ENCODE measurements around the gene COPS4. TPM values are rescaled to one million over a fixed set of nuclear protein-coding genes. Genes with fewer than 3 reads are reported as not detected.
"Not testable (repeated sequence)": the region's sequence is repeated elsewhere in the genome, so short reads cannot be mapped to it uniquely, and the experiment has no call there.

COPS4 gene
- total RNA-seq, 1 donor from 2014 or later, result 36.5 TPM

GRCh38 chr4:83043157-83043556 is 8.2 kb downstream of the COPS4 start:
- H3K4me3 Mint-ChIP-seq; H3K27me3 Mint-ChIP-seq; DNase-seq; H3K9me3 Mint-ChIP-seq; H3K27ac Mint-ChIP-seq; intact Hi-C loops (cut with micrococcal nuclease); H3K4me1 Mint-ChIP-seq: not testable (repeated sequence)
- H3K36me3 Mint-ChIP-seq (ENCODE audit: low read depth), result peaks cover 13% of the 10 kb centered on the region

DNA sequence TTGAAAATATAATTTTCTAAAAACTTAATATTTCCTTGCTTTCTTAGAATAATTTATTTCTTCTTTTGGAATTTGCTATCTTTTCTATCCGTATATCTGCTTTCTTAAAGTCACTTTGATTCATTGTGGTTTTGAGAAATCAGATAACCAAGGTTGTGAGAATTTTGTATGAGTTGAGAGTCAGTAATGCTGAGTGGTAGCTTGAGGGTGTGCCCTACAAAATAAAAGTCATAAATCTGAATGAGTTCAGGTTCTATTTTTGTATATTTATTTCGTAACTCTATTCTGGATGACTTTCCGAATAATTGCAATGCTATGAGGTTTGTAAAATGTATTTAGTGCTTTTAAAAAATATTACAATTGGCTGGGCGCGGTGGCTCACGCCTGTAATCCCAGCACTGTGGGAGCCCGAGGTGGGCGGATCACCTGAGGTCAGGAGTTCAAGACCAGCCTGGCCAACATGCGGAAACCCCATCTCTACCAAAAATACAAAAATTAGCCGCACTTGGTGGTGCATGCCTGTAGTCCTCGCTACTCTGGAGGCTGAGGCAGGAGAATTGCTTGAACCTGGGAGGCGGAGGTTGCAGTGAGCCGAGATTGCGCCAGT is 8.9 kb downstream of the COPS4 start:
- H3K4me1 Mint-ChIP-seq, result peaks cover 8% of the 10 kb centered on the region
- intact Hi-C loops (cut with micrococcal nuclease), result no loop called here
- no peaks in the 10 kb centered on the region for H3K27me3 Mint-ChIP-seq
- H3K4me3 Mint-ChIP-seq, result no peak overlapping the region
- H3K27ac Mint-ChIP-seq, result no peak overlapping the region
- no peak for DNase-seq
- peaks cover 11% of the 10 kb centered on the region for H3K36me3 Mint-ChIP-seq (ENCODE audit: low read depth)
- H3K9me3 Mint-ChIP-seq, result no peaks in the 10 kb centered on the region

DNA sequence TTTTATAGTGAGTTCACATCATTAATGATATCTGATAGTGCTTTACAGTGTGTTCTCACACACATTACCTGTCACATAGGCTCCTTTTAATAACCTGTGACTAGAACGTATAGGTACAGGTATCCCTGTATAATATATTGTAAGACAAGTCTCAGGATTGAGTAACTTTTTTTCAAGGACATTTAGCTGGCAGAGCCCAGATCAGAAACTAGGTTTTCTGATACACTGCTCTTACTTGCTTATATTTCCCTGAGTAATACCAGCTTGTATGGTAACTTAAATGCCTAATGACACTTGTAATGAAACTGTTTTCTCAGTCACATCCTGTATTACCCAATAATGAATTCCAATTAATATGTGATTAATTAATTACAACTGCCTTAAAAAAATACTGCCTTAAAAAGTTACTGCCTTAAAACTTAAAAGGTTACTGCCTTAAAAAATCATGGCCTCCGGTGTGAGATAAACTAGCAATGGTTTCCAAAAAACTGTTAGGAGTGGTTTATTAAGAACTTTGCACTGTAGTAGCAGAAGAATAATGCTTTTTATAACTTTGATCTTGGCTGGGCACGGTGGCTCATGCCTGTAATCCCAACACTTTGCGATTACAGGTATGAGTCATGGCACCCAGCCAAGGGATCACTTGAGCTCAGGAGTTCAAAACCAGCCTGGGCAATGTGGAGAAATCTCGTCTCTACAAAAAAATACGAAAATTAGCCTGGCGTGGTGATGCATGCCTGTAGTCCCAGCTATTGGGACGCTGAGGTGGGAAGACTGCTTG is 11.9 kb downstream of the COPS4 start:
- DNase-seq, result no peak
- intact Hi-C loops (cut with micrococcal nuclease), result no loop called here
- H3K27me3 Mint-ChIP-seq, result no peaks in the 10 kb centered on the region
- H3K9me3 Mint-ChIP-seq, result no peaks in the 10 kb centered on the region
- no peak overlapping the region for H3K27ac Mint-ChIP-seq
- no peak overlapping the region for H3K4me3 Mint-ChIP-seq
- no peaks in the 10 kb centered on the region for H3K4me1 Mint-ChIP-seq
- H3K36me3 Mint-ChIP-seq (ENCODE audit: low read depth), result peaks cover 18% of the 10 kb centered on the region

DNA sequence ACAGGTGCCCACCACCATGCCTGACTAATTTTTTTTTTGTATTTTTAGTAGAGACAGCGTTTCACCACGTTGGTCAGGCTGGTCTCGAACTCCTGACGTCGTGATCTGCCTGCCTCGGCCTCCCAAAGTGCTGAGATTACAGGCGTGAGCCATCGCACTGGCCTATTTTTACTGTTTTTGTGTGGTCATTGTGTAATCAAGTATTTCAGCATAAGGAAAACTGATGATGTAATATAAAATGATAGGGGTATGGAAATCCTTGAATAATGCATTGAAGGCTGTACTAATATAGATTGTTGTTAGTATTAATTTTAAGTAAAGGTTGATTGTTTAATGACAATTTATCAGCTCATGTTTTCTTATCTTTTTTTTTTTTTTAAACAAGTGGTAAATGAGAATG is 13.8 kb downstream of the COPS4 start:
- H3K27me3 Mint-ChIP-seq; H3K9me3 Mint-ChIP-seq; H3K4me1 Mint-ChIP-seq; intact Hi-C loops (cut with micrococcal nuclease); H3K27ac Mint-ChIP-seq; DNase-seq; H3K4me3 Mint-ChIP-seq: not testable (repeated sequence)
- peaks cover 27% of the 10 kb centered on the region for H3K36me3 Mint-ChIP-seq (ENCODE audit: low read depth)

GRCh38 chr4:83054928-83055327 is 19.9 kb downstream of the COPS4 start:
- no peaks in the 10 kb centered on the region for H3K27me3 Mint-ChIP-seq

GRCh38 chr4:83062739-83063138 is 27.8 kb downstream of the COPS4 start:
- no peaks in the 10 kb centered on the region for H3K9me3 Mint-ChIP-seq
- H3K27ac Mint-ChIP-seq, result no peak overlapping the region
- intact Hi-C loops (cut with micrococcal nuclease), result no loop called here
- no peak for DNase-seq
- H3K36me3 Mint-ChIP-seq (ENCODE audit: low read depth), result peaks cover 35% of the 10 kb centered on the region
- no peak overlapping the region for H3K4me3 Mint-ChIP-seq
- no peaks in the 10 kb centered on the region for H3K27me3 Mint-ChIP-seq
- peaks cover 3% of the 10 kb centered on the region for H3K4me1 Mint-ChIP-seq

More at GRCh38 chr4:83054928-83055327, 19.9 kb downstream of the COPS4 start:
- DNase-seq, result peak; percentile 71
- H3K4me1 Mint-ChIP-seq, result no peaks in the 10 kb centered on the region
- no peak overlapping the region for H3K4me3 Mint-ChIP-seq
- H3K9me3 Mint-ChIP-seq, result no peaks in the 10 kb centered on the region
- H3K36me3 Mint-ChIP-seq (ENCODE audit: low read depth), result peaks cover 32% of the 10 kb centered on the region
- no peak overlapping the region for H3K27ac Mint-ChIP-seq
- intact Hi-C loops (cut with micrococcal nuclease), result loop anchor here (1.0 kb wide), 1 partner anchor 205 kb away; no protein-coding TSS in a partner anchor

GRCh38 chr4:83065266-83065665 is 30.3 kb downstream of the COPS4 start:
- peaks cover 47% of the 10 kb centered on the region for H3K36me3 Mint-ChIP-seq (ENCODE audit: low read depth)
- H3K27ac Mint-ChIP-seq, result no peak overlapping the region
- no peak for DNase-seq
- no peaks in the 10 kb centered on the region for H3K9me3 Mint-ChIP-seq
- H3K27me3 Mint-ChIP-seq, result no peaks in the 10 kb centered on the region
- intact Hi-C loops (cut with micrococcal nuclease), result no loop called here
- H3K4me1 Mint-ChIP-seq, result peaks cover 3% of the 10 kb centered on the region
- no peak overlapping the region for H3K4me3 Mint-ChIP-seq

DNA sequence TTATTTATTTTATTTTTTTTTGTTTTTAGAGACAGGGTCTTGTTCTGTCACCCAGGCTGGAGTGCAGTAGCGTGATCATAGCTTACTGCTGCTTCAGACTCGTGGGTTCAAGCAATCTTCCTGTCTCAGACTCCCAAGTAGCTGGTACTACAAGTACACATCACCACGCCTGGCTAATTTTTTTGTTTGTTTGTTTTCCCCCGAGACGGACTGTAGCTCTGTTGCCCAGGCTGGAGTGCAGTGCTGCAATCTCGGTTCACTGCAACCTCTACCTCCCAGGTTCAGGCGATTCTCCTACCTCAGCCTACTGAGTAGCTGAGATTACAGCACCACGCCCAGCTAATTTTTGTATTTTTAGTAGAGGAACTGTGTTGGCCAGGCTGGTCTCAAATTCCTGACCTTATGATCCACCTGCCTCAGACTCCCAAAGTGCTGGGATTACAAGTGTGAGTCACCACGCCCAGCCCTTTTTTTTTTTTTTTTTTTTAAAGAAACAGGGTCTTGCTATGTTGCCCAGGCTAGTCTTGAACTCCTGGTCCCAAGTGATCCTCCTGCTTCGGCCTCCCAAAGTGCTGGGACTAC is 32.2 kb downstream of the COPS4 start:
- Mint-ChIP-seq H3K27ac (no peak overlapping the region), H3K4me3 (no peak overlapping the region), H3K9me3 (no peaks in the 10 kb centered on the region), H3K27me3 (no peaks in the 10 kb centered on the region), H3K36me3 (ENCODE audit: low read depth) (peaks cover 42% of the 10 kb centered on the region), H3K4me1 (peaks cover 3% of the 10 kb centered on the region)
- DNase-seq, result no peak
- intact Hi-C loops (cut with micrococcal nuclease), result no loop called here

- DNase-seq, result no peak
- Mint-ChIP-seq H3K4me3 (no peak overlapping the region), H3K36me3 (ENCODE audit: low read depth) (peaks cover 46% of the 10 kb centered on the region), H3K9me3 (no peaks in the 10 kb centered on the region), H3K4me1 (peaks cover 5% of the 10 kb centered on the region), H3K27me3 (no peaks in the 10 kb centered on the region), H3K27ac (no peak overlapping the region)
- intact Hi-C loops (cut with micrococcal nuclease), result no loop called here
Observed at GRCh38 chr4:83071116-83071515, 36.1 kb downstream of the COPS4 start.

DNA sequence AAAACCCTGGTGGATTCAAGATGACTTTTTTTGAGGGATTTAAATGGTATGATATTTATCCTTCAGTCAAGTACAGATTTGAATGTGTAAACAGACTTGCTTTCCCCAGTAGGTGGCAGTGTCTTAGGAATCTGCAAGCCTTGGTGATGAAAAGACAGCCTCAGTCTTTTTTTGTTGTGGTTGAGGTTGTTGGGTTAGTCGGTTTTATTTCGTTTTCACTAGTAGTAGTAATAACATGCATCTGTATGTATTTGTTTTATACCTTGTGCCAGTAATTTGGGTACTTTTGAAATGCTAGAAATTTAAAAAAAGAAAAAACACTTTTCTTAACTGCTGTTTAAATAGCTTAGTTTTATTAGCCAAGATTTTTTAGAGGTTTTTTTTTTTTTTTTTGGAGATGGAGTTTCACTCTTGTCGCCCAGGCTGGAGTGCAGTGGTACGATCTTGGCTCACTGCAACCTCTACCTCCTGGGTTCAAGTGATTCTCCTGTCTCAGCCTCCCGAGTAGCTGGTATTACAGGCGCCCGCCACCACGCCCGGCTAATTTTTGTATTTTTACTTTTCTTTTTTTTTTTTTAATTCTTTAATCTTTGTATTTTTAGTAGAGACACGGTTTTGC is 39.2 kb downstream of the COPS4 start:
- intact Hi-C loops (cut with micrococcal nuclease), result loop anchor here (1.0 to 2.0 kb wide), 9 partner anchors 36 to 381 kb away; partner anchors contain the start of genes COPS4, COQ2, HELQ and PLAC8
- Mint-ChIP-seq H3K4me1 (peaks cover 11% of the 10 kb centered on the region), H3K9me3 (no peaks in the 10 kb centered on the region), H3K27me3 (no peaks in the 10 kb centered on the region), H3K4me3 (peak overlapping the region; percentile 2), H3K27ac (peak overlapping the region; percentile 43), H3K36me3 (ENCODE audit: low read depth) (peaks cover 43% of the 10 kb centered on the region)
- DNase-seq, result peak; percentile 93

GRCh38 chr4:83074783-83075182 is 39.8 kb downstream of the COPS4 start:
- H3K27ac Mint-ChIP-seq, result peak overlapping the region; percentile 43
- DNase-seq, result peak; percentile 63
- H3K4me1 Mint-ChIP-seq, result peaks cover 11% of the 10 kb centered on the region
- H3K9me3 Mint-ChIP-seq, H3K27me3 Mint-ChIP-seq, H3K4me3 Mint-ChIP-seq: not testable (repeated sequence)
- peaks cover 39% of the 10 kb centered on the region for H3K36me3 Mint-ChIP-seq (ENCODE audit: low read depth)
- intact Hi-C loops (cut with micrococcal nuclease), result loop anchor here (1.0 to 2.0 kb wide), 9 partner anchors 36 to 380 kb away; partner anchors contain the start of genes COPS4, COQ2, HELQ and PLAC8

DNA sequence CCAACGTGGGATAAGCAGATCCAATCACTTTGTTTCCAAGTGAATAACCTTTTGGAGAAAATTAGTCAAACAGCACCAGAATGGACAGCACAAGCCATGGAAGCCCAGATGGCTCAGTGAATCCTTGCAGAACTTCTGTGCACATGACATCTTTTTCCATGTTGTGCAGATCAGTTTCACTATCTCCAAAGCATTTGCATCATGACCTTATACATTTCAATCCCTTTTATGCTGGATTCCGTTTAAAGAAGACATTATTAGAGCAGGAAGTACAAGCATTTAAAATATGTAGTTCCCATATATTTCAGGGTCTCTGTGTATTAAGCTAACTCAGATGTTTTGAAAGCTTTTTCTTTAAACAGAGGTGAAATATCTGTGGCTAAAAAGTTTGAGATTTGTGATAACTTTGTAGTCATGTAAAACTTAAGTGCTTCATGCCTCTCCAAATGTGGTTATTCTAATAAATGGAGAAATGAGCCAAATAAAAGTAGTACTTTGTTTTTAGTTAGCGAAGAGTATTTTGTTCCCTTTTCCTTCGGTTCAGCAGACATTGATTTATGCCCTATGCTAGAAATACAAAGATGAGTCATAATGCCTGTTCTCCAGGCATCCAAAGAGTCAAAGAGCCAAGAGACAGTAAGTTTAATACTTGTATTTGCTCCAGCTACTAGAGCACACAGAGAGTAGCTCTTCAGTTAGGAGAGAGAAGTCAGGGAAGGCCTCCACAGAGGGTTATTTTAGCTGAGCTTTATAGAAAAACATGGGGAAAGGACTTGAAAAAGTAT is 40.5 kb downstream of the COPS4 start:
- DNase-seq, result no peak
- H3K9me3 Mint-ChIP-seq, result no peaks in the 10 kb centered on the region
- H3K4me3 Mint-ChIP-seq, result no peak overlapping the region
- no peaks in the 10 kb centered on the region for H3K27me3 Mint-ChIP-seq
- peaks cover 11% of the 10 kb centered on the region for H3K4me1 Mint-ChIP-seq
- H3K36me3 Mint-ChIP-seq (ENCODE audit: low read depth), result peaks cover 36% of the 10 kb centered on the region
- no peak overlapping the region for H3K27ac Mint-ChIP-seq
- intact Hi-C loops (cut with micrococcal nuclease), result loop anchor here (2.0 kb wide), 3 partner anchors 41 to 379 kb away; partner anchors contain the start of genes COPS4 and HELQ

DNA sequence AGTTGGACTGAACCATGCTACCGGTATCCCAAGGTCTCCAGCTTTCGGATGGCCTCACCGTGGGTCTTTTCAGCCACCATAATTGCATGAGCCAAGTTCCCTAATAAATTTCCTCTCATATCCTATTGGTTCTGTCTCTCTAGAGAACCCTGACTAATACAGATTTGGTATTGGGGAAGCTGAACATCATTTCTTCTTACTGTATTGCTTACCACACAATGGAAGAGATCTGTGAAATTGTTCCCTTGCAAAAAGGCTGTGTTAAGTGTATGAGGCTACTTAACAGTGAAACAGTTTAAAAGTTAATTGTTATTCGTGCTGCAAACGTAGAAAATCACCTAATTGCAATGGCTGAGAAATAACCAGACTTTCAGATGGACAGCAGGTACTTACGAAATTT is 45.6 kb downstream of the COPS4 start:
- intact Hi-C loops (cut with micrococcal nuclease), result no loop called here
- no peak overlapping the region for H3K27ac Mint-ChIP-seq
- H3K4me3 Mint-ChIP-seq, result no peak overlapping the region
- H3K9me3 Mint-ChIP-seq, result no peaks in the 10 kb centered on the region
- peak; percentile 31 for DNase-seq
- H3K27me3 Mint-ChIP-seq, result no peaks in the 10 kb centered on the region
- H3K36me3 Mint-ChIP-seq (ENCODE audit: low read depth), result peaks cover 29% of the 10 kb centered on the region
- peaks cover 29% of the 10 kb centered on the region for H3K4me1 Mint-ChIP-seq
